NCI-H748 treated with DMSO at 0.1 percent for 48 hours (cell line): ENCODE data around the gene DNAJC27.
"Not testable (repeated sequence)": the region's sequence is repeated elsewhere in the genome, so short reads cannot be mapped to it uniquely, and the experiment has no call there.

Experiments used
- DNase-seq: peaks from one replicate; lab custom pipeline; 2025; lab: John Stamatoyannopoulos, UW

The DNAJC27 gene

DNA sequence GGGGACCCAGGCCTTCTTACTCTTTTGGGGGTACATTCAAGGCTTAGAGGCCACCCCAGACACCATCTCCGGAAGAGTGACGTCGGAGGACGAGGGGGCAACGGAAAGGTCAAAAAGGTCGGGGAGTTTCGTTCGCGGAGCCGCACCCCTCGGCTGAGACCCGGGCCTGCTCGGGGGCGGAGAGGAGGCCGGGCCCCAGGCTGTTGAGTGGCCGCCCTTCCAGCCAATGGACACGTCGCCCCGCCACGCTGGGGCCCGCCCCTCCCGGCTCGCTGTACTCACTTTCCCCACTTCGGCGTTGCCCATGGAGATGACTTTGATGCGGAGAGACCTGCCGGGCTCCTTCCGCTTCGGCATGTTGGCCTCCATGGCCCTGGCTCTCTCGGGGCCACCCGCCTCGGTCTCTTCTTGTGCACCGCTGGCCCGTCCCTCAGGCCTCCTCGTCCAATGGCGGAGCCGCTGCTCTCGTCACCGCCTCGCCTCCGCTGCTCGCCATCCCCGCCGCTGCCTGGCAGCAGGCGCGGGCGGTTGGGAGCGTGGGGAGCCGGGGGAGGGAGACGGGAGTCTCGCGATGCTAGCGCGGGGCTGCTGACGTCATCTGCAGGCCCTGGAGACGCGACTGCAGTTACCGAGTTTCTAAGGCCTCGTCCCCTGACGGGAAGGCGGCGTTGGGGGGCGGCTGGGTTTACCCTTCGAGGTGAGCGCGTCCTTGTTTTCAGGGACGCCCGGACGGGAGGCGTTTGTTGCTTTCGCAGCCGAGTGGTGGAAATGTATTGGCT lies at the start of gene DNAJC27:
DNAJC27 (minus strand) TSS at position 420 of the 779 bp plus-strand sequence; CDS start at position 369, 51 bp downstream.
- peak; percentile 94 for DNase-seq

DNA sequence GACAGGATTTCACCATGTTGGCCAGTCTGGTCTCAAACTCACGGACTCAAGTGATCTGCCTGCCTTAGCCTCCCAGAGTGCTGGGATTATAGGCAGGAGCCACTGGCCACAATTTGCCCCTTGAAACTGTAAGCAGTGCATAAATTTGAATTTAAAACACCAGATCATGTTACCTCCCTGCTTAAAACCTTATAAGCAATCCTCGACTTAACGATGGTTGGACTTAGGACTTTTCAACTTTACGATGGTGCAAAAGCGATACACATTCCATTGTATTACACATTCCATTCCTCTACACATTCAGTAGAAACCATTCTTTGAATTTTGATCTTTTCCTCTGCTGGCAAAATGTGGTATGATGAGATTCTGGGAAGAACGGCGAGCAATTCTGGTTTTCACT lies 46.9 kb upstream of the DNAJC27 start:
- no peak for DNase-seq

DNA sequence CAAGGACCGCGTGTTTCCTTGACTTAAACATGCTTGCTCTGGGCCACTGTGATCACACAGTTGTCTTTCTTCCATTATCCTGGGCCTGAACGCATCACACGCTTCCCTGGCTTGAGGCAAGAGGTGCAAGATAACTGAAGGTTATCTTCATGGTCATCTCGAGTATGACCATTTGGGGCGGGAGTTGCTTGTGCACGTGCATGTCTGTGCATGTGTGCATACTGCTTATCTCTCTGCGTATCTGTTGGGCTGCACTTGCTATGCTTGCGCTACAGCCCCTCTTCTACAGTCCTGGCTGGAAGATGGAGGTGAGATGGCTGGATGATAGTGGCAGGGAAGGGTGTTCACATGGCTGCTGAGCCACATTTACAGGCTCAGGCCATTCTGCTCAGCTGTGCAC lies 42.9 kb upstream of the DNAJC27 start:
- no peak for DNase-seq

DNA sequence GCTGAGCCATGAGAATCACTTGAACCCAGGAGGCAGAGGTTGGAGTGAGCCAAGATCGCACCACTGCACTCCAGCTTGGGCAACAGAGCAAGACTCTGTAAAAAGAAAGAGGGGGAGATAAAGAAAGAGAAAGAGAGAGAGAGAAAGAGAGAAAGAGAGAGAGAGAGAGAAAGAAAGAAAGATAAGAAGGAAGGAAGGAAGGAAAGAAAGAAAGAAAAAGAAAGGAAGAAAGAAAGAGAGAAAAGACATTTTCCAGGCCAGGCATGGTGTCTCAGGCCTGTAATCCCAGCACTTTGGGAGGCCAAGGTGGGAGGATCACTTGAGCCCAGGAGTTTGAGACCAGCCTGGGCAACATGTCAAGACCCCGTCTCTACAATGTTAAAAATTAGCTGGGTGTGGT lies 39.6 kb upstream of the DNAJC27 start:
- DNase-seq: not testable (repeated sequence)

DNA sequence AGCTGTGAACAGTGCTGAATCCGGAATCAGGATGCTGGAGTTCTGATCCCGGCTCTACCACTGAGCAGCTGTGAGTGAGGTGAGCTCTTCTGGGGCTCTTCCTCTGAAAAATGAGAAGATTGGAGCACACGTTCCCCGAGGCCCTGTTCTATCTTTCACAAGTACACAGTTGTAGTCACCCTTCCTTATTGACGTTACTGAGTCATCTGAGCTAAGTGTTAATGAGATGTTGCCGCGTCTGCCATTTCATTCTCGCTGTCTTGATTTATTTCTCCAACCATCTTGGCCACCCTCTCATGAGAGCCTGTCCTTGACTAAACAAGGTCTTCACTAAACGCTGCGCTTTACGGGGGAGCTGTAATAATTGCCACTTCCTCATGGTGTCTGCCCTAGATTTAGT lies 38.2 kb upstream of the DNAJC27 start:
- no peak for DNase-seq

DNA sequence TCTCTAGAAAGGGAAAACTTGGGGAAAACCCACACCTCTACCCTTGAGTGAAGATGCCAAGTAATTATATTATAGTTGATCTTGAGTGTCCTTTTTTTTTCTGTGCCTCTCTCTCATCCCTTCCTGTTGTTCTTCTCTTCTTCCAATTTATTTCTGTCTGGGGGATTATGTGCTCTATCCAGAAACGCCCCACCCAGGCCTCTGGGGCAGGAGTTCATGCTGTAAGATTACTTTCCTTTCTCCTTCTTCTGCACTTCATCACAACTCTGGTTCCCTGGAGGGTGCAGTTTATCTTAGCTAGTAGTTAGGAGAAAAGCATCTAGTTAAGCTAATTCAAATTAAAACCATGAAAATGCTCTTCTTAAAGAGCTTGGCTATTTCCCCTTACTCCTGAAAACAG lies 30.3 kb upstream of the DNAJC27 start:
- DNase-seq: no peak

DNA sequence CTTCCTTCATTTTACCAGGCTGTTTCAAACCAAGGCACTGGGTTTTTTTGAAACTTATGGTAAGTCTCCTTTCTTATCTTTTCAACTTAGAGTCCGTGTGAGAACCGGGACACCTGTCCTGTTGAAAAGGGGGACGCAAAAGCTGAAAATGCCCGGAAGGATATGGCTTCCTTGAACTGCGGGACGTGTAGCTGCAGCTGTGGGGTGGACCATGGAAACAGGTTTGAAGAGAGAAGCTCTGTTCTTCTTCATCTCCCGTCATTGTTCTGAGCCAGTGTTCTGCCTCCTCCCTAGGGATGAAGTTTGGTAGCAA lies 29.5 kb upstream of the DNAJC27 start:
- DNase-seq: no peak

DNA sequence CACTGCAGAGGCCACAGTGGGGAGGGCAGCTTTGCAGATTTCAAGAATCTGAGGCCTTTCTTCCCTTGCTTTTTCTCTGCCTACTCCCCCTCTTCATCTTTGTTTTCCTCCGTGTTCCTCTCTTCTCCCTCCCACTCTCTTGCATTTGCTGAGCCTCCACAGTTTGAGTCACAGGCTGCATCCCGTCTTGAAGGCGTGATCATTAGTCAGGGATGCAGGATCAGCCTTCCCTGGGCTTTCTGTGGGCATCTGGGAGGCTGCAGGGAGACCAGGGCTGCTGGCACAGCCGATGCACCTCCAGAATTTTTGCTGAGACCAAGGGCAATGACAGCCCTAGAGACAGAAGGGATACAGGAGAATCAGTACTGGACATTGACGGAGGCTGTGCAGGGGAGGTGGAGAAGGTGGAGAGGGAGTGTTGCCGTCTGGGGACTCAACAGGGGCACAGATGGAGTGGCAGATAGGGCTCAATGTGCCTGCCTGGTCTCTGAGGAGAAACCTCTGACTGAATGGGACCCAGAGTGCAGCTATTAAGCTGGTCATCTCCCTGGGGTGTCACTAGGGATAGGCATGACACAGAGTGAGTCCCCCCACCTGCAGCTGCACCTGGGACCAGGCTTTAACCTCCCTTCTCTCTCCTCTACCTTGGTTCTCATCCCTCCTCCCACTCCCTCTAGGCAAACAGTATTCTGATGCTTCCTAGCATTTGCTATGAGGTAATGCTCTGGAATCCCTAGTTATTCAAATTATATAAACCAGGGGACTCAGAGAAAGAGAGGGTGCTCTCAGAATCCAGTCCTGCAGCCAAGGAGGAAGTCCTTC lies 29.0 kb upstream of the DNAJC27 start:
- DNase-seq: no peak

DNA sequence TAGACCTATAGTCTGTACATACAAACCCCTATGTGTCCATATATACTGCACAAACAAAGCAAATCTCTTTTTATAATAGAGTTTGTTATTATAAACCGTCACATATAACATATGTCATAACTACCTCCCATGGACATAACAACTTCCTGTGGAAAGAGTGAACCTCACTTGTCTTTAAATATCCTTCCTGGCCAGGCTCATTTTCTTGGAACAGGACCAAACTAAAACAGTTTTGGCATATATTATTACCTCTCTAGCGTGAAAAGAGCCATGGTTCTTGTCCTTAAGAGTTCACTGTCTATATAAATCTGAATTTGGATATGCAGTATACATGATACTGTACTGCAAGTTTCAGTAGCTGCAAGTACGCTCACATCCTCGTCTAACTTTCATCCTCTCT lies 28.3 kb upstream of the DNAJC27 start:
- DNase-seq: no peak

DNA sequence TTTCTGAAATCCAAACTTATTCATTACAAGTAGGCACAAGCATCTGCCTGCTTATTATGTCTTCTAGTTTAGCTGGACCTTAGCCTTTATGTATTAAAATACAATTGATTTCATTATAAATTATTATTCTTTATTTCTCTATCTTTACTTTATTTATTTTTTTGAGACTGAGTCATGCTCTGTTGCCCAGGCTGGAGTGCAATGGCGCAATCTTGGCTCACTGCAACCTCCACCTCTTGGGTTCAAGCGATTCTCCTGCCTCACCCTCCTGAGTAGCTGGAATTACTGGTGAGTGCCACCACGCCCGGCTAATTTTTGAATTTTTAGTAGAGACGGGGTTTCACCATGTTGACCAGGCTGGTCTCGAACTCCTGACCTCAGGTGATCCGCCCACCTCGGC lies 27.3 kb upstream of the DNAJC27 start:
- not testable (repeated sequence) for DNase-seq

DNA sequence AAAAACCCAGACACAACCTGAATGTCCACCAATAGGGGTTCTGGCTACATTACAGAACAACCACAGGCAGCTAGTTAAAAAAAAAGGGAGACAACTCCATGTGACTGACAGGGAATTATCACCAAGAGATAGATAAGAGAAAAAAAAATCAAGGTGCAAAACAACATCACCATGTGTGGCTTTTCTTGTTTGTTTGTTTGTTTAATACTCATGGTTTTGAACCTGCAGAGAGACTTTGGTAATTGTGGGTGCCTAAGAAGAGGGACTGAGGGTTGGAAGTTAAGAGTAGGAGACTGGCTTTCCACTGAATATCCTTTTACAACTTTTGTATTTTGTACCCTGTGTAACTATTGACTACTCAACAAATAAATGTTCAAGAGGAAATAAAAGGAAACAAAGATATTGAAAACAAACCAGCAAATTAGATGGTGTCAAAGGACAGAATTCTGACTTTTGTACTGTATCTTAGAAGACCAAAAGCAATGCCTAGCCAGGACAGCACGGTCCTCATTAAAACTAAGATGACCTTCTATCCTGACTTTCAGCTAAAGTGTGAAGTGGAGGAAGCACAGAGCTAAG lies 22.5 kb upstream of the DNAJC27 start:
- no peak for DNase-seq

DNA sequence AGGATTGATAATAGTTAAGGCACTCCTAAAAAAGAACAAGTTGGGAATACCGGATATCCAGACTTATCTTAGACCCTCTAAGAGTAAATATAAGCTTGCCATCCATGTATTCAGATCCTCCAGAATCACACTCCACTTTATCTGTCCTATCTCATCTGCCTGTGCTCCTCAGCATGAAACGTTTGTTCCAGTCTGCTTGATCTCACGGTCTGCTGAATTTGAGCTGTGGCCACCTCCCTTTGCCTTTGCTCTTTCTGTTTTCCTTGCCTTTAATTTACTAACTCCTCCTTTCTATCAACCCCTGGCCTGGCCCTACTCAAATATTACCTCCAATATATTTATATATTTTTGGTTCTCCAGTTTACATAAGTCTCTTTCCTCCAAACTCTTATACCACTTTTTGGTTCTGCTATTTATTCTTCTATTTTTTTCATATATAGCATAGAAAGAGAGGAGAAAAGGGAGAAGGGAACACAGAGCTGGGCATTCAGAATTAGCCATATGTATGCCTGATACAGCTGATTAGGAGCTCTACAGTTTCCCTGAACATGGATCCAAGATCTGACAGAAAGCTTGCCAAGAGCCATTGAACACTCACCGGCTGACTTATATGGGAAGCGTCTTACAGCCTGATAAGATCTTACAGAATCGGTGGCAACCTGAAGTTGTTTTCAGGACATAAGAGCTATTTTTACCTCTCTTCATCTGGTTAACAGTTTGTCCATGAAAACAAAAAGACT lies 21.8 kb upstream of the DNAJC27 start:
- no peak for DNase-seq

DNA sequence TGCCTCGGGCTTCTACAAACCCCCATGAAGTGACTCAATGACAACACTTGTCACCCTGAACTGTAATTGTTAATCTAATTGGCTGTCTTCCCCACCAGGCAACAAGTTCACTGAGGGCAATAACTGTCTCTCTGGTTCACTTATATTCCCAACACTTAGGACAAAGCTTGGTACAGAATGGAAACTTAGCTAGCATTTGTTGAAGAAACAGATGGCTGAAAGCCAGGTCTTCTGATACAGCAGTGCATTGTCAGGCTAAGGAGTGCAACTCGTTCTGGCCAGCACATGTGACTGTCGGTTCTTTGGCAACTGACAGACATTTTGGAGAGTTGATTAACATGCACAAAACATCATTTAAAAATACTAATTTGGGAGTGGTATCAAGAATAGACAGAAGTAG lies 14.6 kb upstream of the DNAJC27 start:
- DNase-seq: no peak

DNA sequence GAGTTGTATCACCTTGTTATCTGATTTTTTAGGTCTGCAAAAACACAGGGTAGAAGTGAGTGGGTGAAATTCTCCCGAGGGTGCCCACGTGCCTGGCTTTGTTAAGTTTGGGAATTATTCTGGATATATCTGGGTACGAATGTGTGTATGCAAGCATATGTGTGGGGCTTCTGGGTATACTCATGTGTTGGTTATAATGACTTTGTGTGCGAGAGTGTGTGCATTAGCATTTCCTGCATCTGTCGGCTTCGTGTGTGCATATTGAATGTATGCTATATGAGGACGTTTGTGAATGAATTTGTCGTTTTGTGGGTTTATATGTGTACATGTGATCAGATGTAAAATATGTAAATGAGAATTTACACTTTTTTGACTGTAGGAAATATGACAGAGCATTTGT lies 13.8 kb upstream of the DNAJC27 start:
- no peak for DNase-seq

DNA sequence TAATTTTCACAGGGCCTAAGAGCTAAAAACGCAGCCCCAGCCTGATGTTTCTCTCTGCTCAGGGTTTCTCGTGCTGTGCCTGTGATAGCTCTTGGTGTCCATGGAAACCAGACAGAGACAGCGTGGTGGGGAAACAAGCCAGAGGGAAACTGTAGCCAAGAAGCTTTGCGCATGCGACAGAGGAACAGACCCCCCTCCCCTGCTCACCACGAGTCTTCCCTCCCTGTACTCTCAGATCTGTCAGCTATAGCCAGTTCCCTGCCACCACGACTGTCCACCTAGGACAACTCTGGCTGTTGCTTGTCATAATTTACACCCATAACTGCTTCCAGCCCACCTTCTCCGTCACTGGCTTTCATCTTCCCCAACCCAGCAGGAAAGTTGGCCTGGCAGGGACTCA lies 13.2 kb upstream of the DNAJC27 start:
- DNase-seq: peak; percentile 57

DNA sequence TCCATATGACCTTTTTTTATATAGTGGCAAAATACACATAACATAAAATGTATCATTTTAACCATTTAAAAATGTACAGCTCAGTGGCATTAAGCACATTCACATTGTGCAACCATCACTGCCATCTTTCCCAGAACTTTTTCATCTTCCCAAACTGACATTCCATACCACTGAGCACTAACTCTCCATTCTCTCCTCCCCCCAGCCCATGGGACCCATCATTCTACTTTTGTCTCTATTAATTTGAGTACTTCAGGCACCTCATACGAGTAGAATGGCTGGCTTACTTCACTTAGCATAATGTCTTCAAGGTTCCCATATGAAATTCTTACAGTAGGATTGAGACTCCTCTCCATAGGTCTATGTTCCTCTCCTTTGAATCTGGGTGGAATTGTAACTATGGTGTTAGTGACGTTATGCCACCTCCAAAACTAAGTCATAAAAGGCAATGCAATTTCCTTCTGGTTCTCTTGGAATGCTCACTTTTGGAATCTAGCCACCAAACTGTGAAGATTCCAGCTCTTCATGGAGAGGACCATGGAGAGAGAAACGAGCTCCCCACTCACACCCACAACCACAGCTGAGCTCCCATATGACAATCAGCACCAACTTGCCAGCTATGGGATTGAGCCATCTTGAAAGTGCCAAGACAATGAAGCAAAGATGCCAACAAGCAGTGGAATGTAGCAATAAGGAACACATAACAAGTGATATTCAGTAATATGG lies 9.8 kb upstream of the DNAJC27 start:
- no peak for DNase-seq

DNA sequence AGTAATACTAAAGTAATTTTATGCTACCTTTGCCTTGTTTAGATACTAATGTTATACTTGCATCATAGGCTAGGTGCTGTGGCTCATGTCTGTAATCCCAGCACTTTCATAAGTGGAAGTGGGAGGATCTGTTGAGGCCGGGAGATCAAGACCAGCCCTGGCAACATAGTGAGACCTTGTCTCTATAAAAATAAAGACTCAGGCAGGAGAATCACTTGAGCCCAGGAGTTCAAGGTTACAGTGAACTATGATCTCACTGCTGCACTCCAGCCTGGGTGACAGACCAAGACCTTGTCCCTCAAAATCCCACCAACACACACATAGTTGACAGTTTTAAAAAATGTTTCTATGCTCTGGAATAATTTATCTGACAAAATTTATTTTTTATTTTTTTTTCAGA lies 6.9 kb upstream of the DNAJC27 start:
- no peak for DNase-seq

DNA sequence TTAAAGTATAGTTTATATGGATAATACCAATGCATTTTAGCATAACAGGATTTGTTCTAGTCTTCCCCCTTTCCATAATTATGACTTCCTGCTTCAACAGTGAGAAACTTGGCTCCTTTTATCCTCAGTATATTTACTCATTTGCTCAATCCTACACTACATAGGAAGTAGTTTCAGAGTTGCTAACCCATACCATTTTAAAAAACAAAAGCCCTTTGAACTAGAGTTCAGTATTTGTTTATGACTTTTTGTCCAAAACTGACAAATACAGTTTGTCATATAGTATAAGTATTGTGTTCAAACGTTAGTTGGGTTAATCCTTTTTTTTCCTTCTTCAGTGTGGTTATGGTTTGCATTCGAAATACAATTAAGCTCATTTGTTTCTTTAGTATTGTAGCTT lies 5.9 kb upstream of the DNAJC27 start:
- DNase-seq: no peak

DNA sequence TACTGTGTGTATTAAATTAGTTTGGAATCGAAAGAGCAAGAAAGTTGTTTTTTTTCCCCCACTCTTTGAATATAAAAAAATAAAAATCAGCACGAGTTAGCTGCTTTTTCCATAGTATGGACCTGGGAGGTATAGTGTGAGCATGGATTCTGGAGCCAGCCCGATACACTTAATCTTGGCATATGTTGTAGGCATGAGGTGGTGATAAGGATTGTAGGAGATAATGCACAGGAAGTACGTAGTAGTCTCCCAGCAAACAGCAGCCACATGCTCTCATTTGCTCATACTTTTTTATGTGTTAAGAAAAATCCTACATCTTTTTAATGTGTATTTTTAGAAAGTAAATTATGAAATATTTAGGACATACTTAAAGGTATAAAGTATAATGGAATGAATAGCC lies 2.1 kb upstream of the DNAJC27 start:
- DNase-seq: no peak

DNA sequence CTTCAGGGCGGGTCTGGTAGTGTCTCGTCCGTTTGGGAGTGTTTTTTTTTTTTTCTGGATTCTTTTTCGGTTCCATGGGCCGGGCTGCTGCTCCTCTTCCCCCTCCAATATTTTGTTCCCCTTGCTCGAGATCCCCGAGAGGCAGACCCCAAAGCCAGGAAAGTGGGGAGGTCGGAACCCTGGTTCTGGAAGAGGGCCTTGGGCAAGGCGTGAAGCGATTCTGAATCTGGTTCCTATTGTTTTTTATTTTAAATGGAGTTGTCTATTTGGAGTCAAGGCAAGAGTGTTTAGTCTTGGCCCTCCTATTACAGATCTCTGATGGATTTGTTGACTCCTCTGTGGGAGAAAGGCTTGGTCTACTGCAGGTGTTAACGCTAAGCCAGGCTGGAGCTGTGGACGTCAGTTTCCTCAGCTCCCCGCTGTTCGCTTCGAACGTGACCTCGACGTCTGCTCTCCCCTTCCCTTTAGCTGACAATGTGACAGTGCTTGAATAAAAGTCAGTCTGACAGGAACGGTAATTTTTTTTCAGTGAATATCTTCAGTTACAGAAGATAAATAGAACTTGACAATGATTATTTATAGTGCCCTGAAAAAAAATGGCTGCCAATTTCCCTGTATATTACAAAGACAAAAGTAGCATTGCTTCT lies 683 bp upstream of the DNAJC27 start:
- DNase-seq: peak; percentile 57

DNA sequence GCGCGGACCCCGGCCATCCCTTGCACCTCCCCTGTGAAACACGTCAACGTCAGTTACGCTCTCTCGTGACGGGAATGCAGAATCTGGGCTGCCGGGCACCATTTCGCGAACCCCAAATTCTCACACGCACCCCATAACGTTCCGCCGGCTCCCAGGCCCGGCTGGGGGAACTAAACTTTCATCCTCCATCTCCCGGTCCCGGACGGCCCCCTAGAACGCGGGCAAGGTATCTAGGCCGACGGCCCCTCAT lies 544 bp downstream of the DNAJC27 start:
- DNase-seq: no peak
